HS-27A (cell line): ENCODE data around the gene CFP.
"Not testable (repeated sequence)": the region's sequence is repeated elsewhere in the genome, so short reads cannot be mapped to it uniquely, and the experiment has no call there.

Experiments
- DNase-seq: peaks from one replicate; pipeline ENCODE4 v3.0.0-alpha.2; 2012; ENCODE audit warnings: low read depth, missing footprints

The CFP gene

GRCh38 chrX:47603125-47603524 is 26.6 kb downstream of the CFP start:
- not testable (repeated sequence) for DNase-seq

- DNase-seq = no peak
Measured at GRCh38 chrX:47597222-47597621, 32.5 kb downstream of the CFP start.

- DNase-seq = no peak
Measured at GRCh38 chrX:47596256-47596655, 33.5 kb downstream of the CFP start.

GRCh38 chrX:47595716-47596251 is 33.9 kb downstream of the CFP start:
- DNase-seq = no peak

- no peak for DNase-seq
Measured at GRCh38 chrX:47593522-47593921, 36.2 kb downstream of the CFP start.

GRCh38 chrX:47590984-47591383 is 38.7 kb downstream of the CFP start:
- no peak for DNase-seq

GRCh38 chrX:47587906-47588735 is 41.6 kb downstream of the CFP start:
- no peak for DNase-seq

GRCh38 chrX:47587091-47587891 is 42.4 kb downstream of the CFP start:
- no peak for DNase-seq

GRCh38 chrX:47586043-47586787 is 43.5 kb downstream of the CFP start:
- DNase-seq = no peak

- no peak for DNase-seq
Measured at GRCh38 chrX:47585273-47585672, 44.5 kb downstream of the CFP start.

- no peak for DNase-seq
Measured at GRCh38 chrX:47584714-47585113, 45.0 kb downstream of the CFP start.

- no peak for DNase-seq
Measured at GRCh38 chrX:47583240-47583861, 46.4 kb downstream of the CFP start.

GRCh38 chrX:47581731-47582647 is 47.7 kb downstream of the CFP start, which contains the start of gene TIMP1:
TIMP1 (plus strand) TSS chrX:47582436; CDS start chrX:47583416, 980 bp downstream.
- DNase-seq = peak; percentile 58

GRCh38 chrX:47579537-47579936 is 50.2 kb downstream of the CFP start:
- no peak for DNase-seq

- DNase-seq = no peak
Measured at GRCh38 chrX:47578692-47579091, 51.0 kb downstream of the CFP start.

- no peak for DNase-seq
Measured at GRCh38 chrX:47577901-47578300, 51.8 kb downstream of the CFP start.

- DNase-seq = no peak
Measured at GRCh38 chrX:47577424-47577823, 52.3 kb downstream of the CFP start.

GRCh38 chrX:47576021-47576898 is 53.5 kb downstream of the CFP start:
- no peak for DNase-seq

- DNase-seq = no peak
Measured at GRCh38 chrX:47574547-47575301, 55.0 kb downstream of the CFP start.
